IMR-90 (cell line): Measurements from ENCODE around the gene PALS1. TPM values are rescaled to one million over a fixed set of nuclear protein-coding genes. Genes with fewer than 3 reads are reported as not detected.

ENCODE experiments used
- ATAC-seq: fragments of 200-7000 bp; cut with Tn5 transposase; 2 replicates; pipeline ENCODE4 v1.9.1; 2020; ENCODE audit warnings: low read depth, mild to moderate bottlenecking, moderate library complexity
- BruUV-seq: library from RNA; stranded (reverse); fragments of 400-500 nt; replicated peaks from 2 replicates; lab custom pipeline; 2021; lab: Mats Ljungman, UMichigan
- CTCF ChIA-PET: fragments of 300-600 bp; formaldehyde crosslinking; extraction: SDS; loops from one replicate; lab custom pipeline; 2021; ENCODE audit warnings: antibody characterized with exemption; lab: Yijun Ruan, JAX
- POLR2A ChIA-PET: fragments of 300-600 bp; sonication (Branson Sonifier 250); formaldehyde crosslinking; loops from one replicate; lab custom pipeline; 2022; ENCODE audit warnings: antibody characterized with exemption; ENCODE audit not compliant: unreplicated experiment; lab: Charles Lee
- DNase-seq: peaks from one replicate; pipeline ENCODE4 v3.0.0; 2013
- H2AFZ ChIP-seq: replicated peaks from 2 replicates; pipeline ENCODE3; 2013; ENCODE audit warnings: low read length, mild to moderate bottlenecking; ENCODE audit not compliant: poor library complexity
- H2AK5ac ChIP-seq: 2 replicates; pipeline ENCODE4 v1.6.1; 2013; ENCODE audit warnings: low read depth, low read length, inconsistent platforms
- H2AK9ac ChIP-seq: replicated peaks from 2 replicates; pipeline ENCODE3; 2013; ENCODE audit warnings: mild to moderate bottlenecking, low read depth, low read length, moderate library complexity; ENCODE audit not compliant: poor library complexity
- H2BK120ac ChIP-seq: 2 replicates; pipeline ENCODE4 v1.6.1; 2013; ENCODE audit warnings: low read depth, low read length, inconsistent platforms
- H2BK15ac ChIP-seq: 3 replicates; pipeline ENCODE4 v1.6.1; 2013; ENCODE audit warnings: low read depth, low read length, inconsistent platforms
- H2BK20ac ChIP-seq: 2 replicates; pipeline ENCODE4 v1.6.1; 2013; ENCODE audit warnings: low read depth, mild to moderate bottlenecking, inconsistent platforms, low read length, moderate library complexity
- H2BK5ac ChIP-seq: 2 replicates; pipeline ENCODE4 v1.6.1; 2013; ENCODE audit warnings: mild to moderate bottlenecking, low read depth, low read length, inconsistent platforms; ENCODE audit not compliant: poor library complexity, severe bottlenecking
- H3K14ac ChIP-seq: replicated peaks from 2 replicates; pipeline ENCODE4 v1.6.1; 2013; ENCODE audit warnings: low read depth, low read length, inconsistent platforms
- H3K18ac ChIP-seq: 2 replicates; pipeline ENCODE4 v1.6.1; 2013; ENCODE audit warnings: low read depth, low read length, control low read depth
- H3K23ac ChIP-seq: 2 replicates; pipeline ENCODE4 v1.6.1; 2013; ENCODE audit warnings: low read depth, low read length, inconsistent platforms
- H3K27ac ChIP-seq: 2 replicates; pipeline ENCODE4 v1.5.1; 2013; ENCODE audit warnings: mild to moderate bottlenecking, control low read depth, low read length; ENCODE audit not compliant: insufficient read depth
- H3K27me3 ChIP-seq: 2 replicates; pipeline ENCODE4 v1.6.1; 2013; ENCODE audit warnings: low read length; ENCODE audit not compliant: control insufficient read depth, insufficient read depth
- H3K36me3 ChIP-seq: 2 replicates; pipeline ENCODE4 v1.6.1; 2013; ENCODE audit warnings: low read length, mixed read lengths; ENCODE audit not compliant: control insufficient read depth, insufficient read depth
- H3K4ac ChIP-seq: 2 replicates; pipeline ENCODE4 v1.6.1; 2013; ENCODE audit warnings: low read depth, low read length, inconsistent platforms
- H3K4me1 ChIP-seq: 2 replicates; pipeline ENCODE4 v1.6.1; 2013; ENCODE audit warnings: low read length, mixed read lengths; ENCODE audit not compliant: control insufficient read depth, insufficient read depth
- H3K4me2 ChIP-seq: 2 replicates; pipeline ENCODE4 v1.6.1; 2013; ENCODE audit warnings: low read depth, mild to moderate bottlenecking, control low read depth, low read length, moderate library complexity
- H3K4me3 ChIP-seq: 2 replicates; pipeline ENCODE4 v1.5.1; 2013; ENCODE audit warnings: low read depth, mild to moderate bottlenecking, control low read depth, low read length, moderate library complexity; ENCODE audit not compliant: insufficient read depth
- H3K56ac ChIP-seq: 2 replicates; pipeline ENCODE4 v1.6.1; 2013; ENCODE audit warnings: low read length, inconsistent platforms; ENCODE audit not compliant: insufficient read depth; ENCODE audit errors: extremely low read depth
- H3K79me1 ChIP-seq, 2 experiments: 2 replicates each; pipeline ENCODE4 v1.6.1; 2013; ENCODE audit warnings: low read length in 2 of 2, inconsistent platforms in 1 of 2, low read depth in 1 of 2
- H3K9ac ChIP-seq: 2 replicates; pipeline ENCODE4 v1.6.1; 2013; ENCODE audit warnings: low read depth, low read length, control low read depth
- H3K9me1 ChIP-seq: 2 replicates; pipeline ENCODE4 v1.6.1; 2013; ENCODE audit warnings: low read length, inconsistent platforms; ENCODE audit not compliant: insufficient read depth
- H3K9me3 ChIP-seq: 2 replicates; pipeline ENCODE4 v1.6.1; 2013; ENCODE audit warnings: low read length; ENCODE audit not compliant: control insufficient read depth, insufficient read depth
- H4K20me1 ChIP-seq: 2 replicates; pipeline ENCODE4 v1.6.1; 2013; ENCODE audit warnings: low read length, inconsistent platforms; ENCODE audit not compliant: insufficient read depth
- H4K5ac ChIP-seq: 2 replicates; pipeline ENCODE4 v1.6.1; 2013; ENCODE audit warnings: mild to moderate bottlenecking, low read depth, low read length, control low read depth
- H4K8ac ChIP-seq, 2 experiments: 2 replicates each; pipeline ENCODE4 v1.6.1; 2013; ENCODE audit warnings: low read depth in 2 of 2, low read length in 2 of 2, control low read depth in 1 of 2, inconsistent platforms in 1 of 2
- H4K91ac ChIP-seq: 2 replicates; pipeline ENCODE4 v1.6.1; 2013; ENCODE audit warnings: low read depth, low read length, inconsistent platforms; ENCODE audit not compliant: insufficient read depth
- BHLHE40 ChIP-seq: fragments of 150-350 bp; IDR thresholded peaks from 2 replicates; pipeline ENCODE4 v1.6.1; 2016; ENCODE audit warnings: mild to moderate bottlenecking, low read depth, low read length
- CEBPB ChIP-seq: IDR thresholded peaks from 2 replicates; pipeline ENCODE4 v1.6.1; 2012; ENCODE audit warnings: low read depth, low read length, improper control_type of control experiment
- CHD1 ChIP-seq: IDR thresholded peaks from 2 replicates; pipeline ENCODE4 v1.6.1; 2012; ENCODE audit warnings: low read depth, low read length, improper control_type of control experiment
- CTCF ChIP-seq: conservative IDR thresholded peaks from 2 replicates; pipeline ENCODE4 v1.5.1; 2012; ENCODE audit warnings: mild to moderate bottlenecking, low read depth, low read length, improper control_type of control experiment
- ELK1 ChIP-seq: fragments of 150-350 bp; IDR thresholded peaks from 2 replicates; pipeline ENCODE4 v1.6.1; 2016; ENCODE audit warnings: low read depth, mild to moderate bottlenecking, low read length, moderate library complexity, borderline replicate concordance
- FOS ChIP-seq: fragments of 150-350 bp; IDR thresholded peaks from 2 replicates; pipeline ENCODE4 v1.6.1; 2016; ENCODE audit warnings: low read depth, low read length
- MAFK ChIP-seq: IDR thresholded peaks from 2 replicates; pipeline ENCODE4 v1.6.1; 2012; ENCODE audit warnings: low read depth, low read length, improper control_type of control experiment
- MAZ ChIP-seq: IDR thresholded peaks from 2 replicates; pipeline ENCODE4 v1.6.1; 2012; ENCODE audit warnings: low read depth, mild to moderate bottlenecking, low read length, improper control_type of control experiment, moderate library complexity, borderline replicate concordance
- MXI1 ChIP-seq: IDR thresholded peaks from 2 replicates; pipeline ENCODE4 v1.6.1; 2012; ENCODE audit warnings: low read depth, mild to moderate bottlenecking, low read length, moderate library complexity, borderline replicate concordance
- NFE2L2 ChIP-seq: fragments of 150-350 bp; IDR thresholded peaks from 2 replicates; pipeline ENCODE4 v1.6.1; 2016; ENCODE audit warnings: low read depth, mild to moderate bottlenecking, low read length
- POLR2A ChIP-seq: IDR thresholded peaks from 2 replicates; pipeline ENCODE4 v1.6.1; 2012; ENCODE audit warnings: mild to moderate bottlenecking, low read depth, low read length
- RAD21 ChIP-seq: IDR thresholded peaks from 2 replicates; pipeline ENCODE4 v1.6.1; 2012; ENCODE audit warnings: low read length, improper control_type of control experiment
- RCOR1 ChIP-seq: IDR thresholded peaks from 2 replicates; pipeline ENCODE4 v1.6.1; 2012; ENCODE audit warnings: mild to moderate bottlenecking, low read length, improper control_type of control experiment; ENCODE audit not compliant: insufficient replicate concordance
- RFX5 ChIP-seq: IDR thresholded peaks from 2 replicates; pipeline ENCODE4 v1.8.0; 2012; ENCODE audit warnings: low read depth, mild to moderate bottlenecking, low read length, moderate library complexity
- SMC3 ChIP-seq: fragments of 150-350 bp; IDR thresholded peaks from 2 replicates; pipeline ENCODE4 v1.6.1; 2016; ENCODE audit warnings: low read depth, mild to moderate bottlenecking, antibody characterized with exemption, low read length, moderate library complexity
- USF2 ChIP-seq: fragments of 150-350 bp; IDR thresholded peaks from 2 replicates; pipeline ENCODE4 v1.6.1; 2017; ENCODE audit warnings: mild to moderate bottlenecking, antibody characterized with exemption, low read length, low read depth
- WGBS, 2 experiments: methylation state at CpG; one replicate each; pipeline versions ENCODE4 v1.1.5 to v1.1.7; 2013; ENCODE audit warnings: missing lambda C conversion rate in 2 of 2; ENCODE audit not compliant: insufficient read length in 1 of 2; ENCODE audit errors: extremely low coverage in 2 of 2; 5-methylcytosine and 5-hydroxymethylcytosine counted together
- dilution Hi-C: fragments of 300-500 bp; cut with HindIII; formaldehyde crosslinking; loops from one replicate; pipeline ENCODE4 v1.14.3; 2018; ENCODE audit warnings: low sequenced_read_pairs; ENCODE audit not compliant: unreplicated experiment
- in situ Hi-C: fragments of 300-500 bp; cut with MboI; formaldehyde crosslinking; loops from 3 replicates; pipeline ENCODE4 v1.14.3; 2019; ENCODE audit warnings: low sequenced_read_pairs, inconsistent platforms, mixed read lengths
- intact Hi-C: fragments of 100-400 bp; cut with micrococcal nuclease; formaldehyde crosslinking; loops from 2 replicates; pipeline ENCODE4 v1.10.0; 2022
- polyA plus RNA-seq, 3 experiments: library from polyadenylated mRNA; depleted of rRNA; stranded (reverse); fragments of >200 nt; gene quantifications; 2 replicates each; pipeline ENCODE4 v1.2.3, GENCODE V29; 2012; ENCODE audit warnings: low replicate concordance in 1 of 3
- total RNA-seq: library from RNA; depleted of rRNA; stranded (reverse); fragments of >200 nt; gene quantifications from 2 replicates; pipeline ENCODE4 v1.2.3, GENCODE V29; 2012

Gene PALS1
- total and polyA plus RNA-seq, 2 of the 4 experiments (the other 2 are of a cell fraction) = 17.7 to 40.1 TPM

- no peak overlapping the region for H2AFZ ChIP-seq
- no CpG with 5 or more reads among the region's 1 CpG for WGBS, 2 experiments
Observed at GRCh38 chr14:67245104-67245503, 3.9 kb downstream of the PALS1 start.

More at GRCh38 chr14:67245104-67245503, 3.9 kb downstream of the PALS1 start:
- Histone ChIP-seq H4K91ac (no peak overlapping the region), H2BK120ac (no peak overlapping the region), H3K27me3 (no peaks in the 10 kb centered on the region), H3K23ac (peak overlapping the region; percentile 7; the same call in 1 of the 2 replicates), H2BK20ac (no peak overlapping the region), H3K14ac (no peak overlapping the region), H3K9me1 (peaks cover 4% of the 10 kb centered on the region; the same call in 1 of the 2 replicates), H3K9me3 (no peaks in the 10 kb centered on the region), H3K79me1 (peaks cover 11 to 34% of the 10 kb centered on the region in 2 experiments; a peak in 3 of 4 replicates), H3K4me3 (no peak overlapping the region), H3K18ac (no peak overlapping the region), H4K5ac (no peak overlapping the region), H3K4me2 (no peak overlapping the region), H2AK9ac (no peak overlapping the region), H4K8ac (no peak overlapping the region), H3K56ac (no peak overlapping the region), H4K20me1 (peaks cover 17% of the 10 kb centered on the region; the same call in 1 of the 2 replicates), H3K9ac (no peak overlapping the region), H3K4ac (no peak overlapping the region), H3K4me1 (peaks cover 4% of the 10 kb centered on the region), H2AK5ac (no peak overlapping the region), H3K36me3 (no peaks in the 10 kb centered on the region), H2BK15ac (no peak overlapping the region), H3K27ac (no peak overlapping the region), H2BK5ac (no peak overlapping the region)
- in situ Hi-C loops (no loop called here), dilution Hi-C loops (no loop called here), intact Hi-C loops (no loop called here)
- BruUV-seq = no TSS peak
- CTCF ChIA-PET = no interaction called here
- POLR2A ChIA-PET = no interaction called here
- ATAC-seq = no peak
- TF ChIP-seq RAD21 = no peak
- TF ChIP-seq BHLHE40 = no peak
- TF ChIP-seq CHD1 = no peak
- TF ChIP-seq MXI1 = no peak
- TF ChIP-seq POLR2A = no peak
- TF ChIP-seq SMC3 = no peak
- TF ChIP-seq ELK1 = no peak
- no peak for TF ChIP-seq USF2
- TF ChIP-seq CEBPB = no peak
- TF ChIP-seq MAZ = no peak
- no peak for TF ChIP-seq MAFK
- TF ChIP-seq FOS = no peak
- no peak for TF ChIP-seq RCOR1
- TF ChIP-seq RFX5 = no peak
- no peak for TF ChIP-seq NFE2L2
- TF ChIP-seq CTCF = no peak
- no peak for DNase-seq
